Left kidney (tissue), 2 donors: ENCODE measurements around the gene KCNT1. TPM values are rescaled to one million over a fixed set of nuclear protein-coding genes. Genes with fewer than 3 reads are reported as not detected.
A peak's percentile ranks its signal among the peaks of the same experiment; 100 is the strongest.

Experiments
- DNase-seq: peaks from one replicate; pipeline ENCODE4 v3.0.0-alpha.2; 2013
- polyA plus RNA-seq: library from polyadenylated mRNA; unstranded; fragments of 120-200 nt; gene quantifications from one replicate; pipeline ENCODE4 v1.2.1, GENCODE V29; 2013; ENCODE audit not compliant: insufficient read length

The KCNT1 gene
- polyA plus RNA-seq, 1 donor = 0.08 TPM

- no peak for DNase-seq
Observed at GRCh38 chr9:135699440-135699839, 2.5 kb upstream of the KCNT1 start, which contains the start of gene SOHLH1. Gene SOHLH1 (minus strand): TSS chr9:135699481. CDS start chr9:135699467, 14 bp downstream.

- no peak for DNase-seq
Observed at GRCh38 chr9:135700525-135700924, 1.5 kb upstream of the KCNT1 start.

- DNase-seq = no peak
Observed at GRCh38 chr9:135701067-135701958, 672 bp upstream of the KCNT1 start.

GRCh38 chr9:135703726-135704125 is 1.7 kb downstream of the KCNT1 start:
- no peak for DNase-seq

GRCh38 chr9:135704483-135704882 is 2.5 kb downstream of the KCNT1 start:
- no peak for DNase-seq

GRCh38 chr9:135705376-135705775 is 3.4 kb downstream of the KCNT1 start:
- no peak for DNase-seq

GRCh38 chr9:135706288-135706687 is 4.3 kb downstream of the KCNT1 start:
- no peak for DNase-seq

GRCh38 chr9:135707252-135708138 is 5.5 kb downstream of the KCNT1 start:
- DNase-seq = no peak

- no peak for DNase-seq
Observed at GRCh38 chr9:135708164-135708563, 6.2 kb downstream of the KCNT1 start.

- no peak for DNase-seq
Observed at GRCh38 chr9:135711391-135711790, 9.4 kb downstream of the KCNT1 start.

GRCh38 chr9:135711881-135712280 is 9.9 kb downstream of the KCNT1 start:
- no peak for DNase-seq

GRCh38 chr9:135712613-135713295 is 10.8 kb downstream of the KCNT1 start:
- no peak for DNase-seq

- DNase-seq = peak; percentile 39
Observed at GRCh38 chr9:135714242-135715055, 12.5 kb downstream of the KCNT1 start.

- no peak for DNase-seq
Observed at GRCh38 chr9:135715056-135715595, 13.1 kb downstream of the KCNT1 start.

GRCh38 chr9:135716045-135716444 is 14.1 kb downstream of the KCNT1 start:
- DNase-seq = no peak

- DNase-seq = no peak
Observed at GRCh38 chr9:135717410-135717809, 15.4 kb downstream of the KCNT1 start.

GRCh38 chr9:135718616-135719015 is 16.6 kb downstream of the KCNT1 start:
- no peak for DNase-seq

GRCh38 chr9:135719472-135719871 is 17.5 kb downstream of the KCNT1 start:
- DNase-seq = no peak

GRCh38 chr9:135722365-135722764 is 20.4 kb downstream of the KCNT1 start:
- no peak for DNase-seq

GRCh38 chr9:135724186-135724787 is 22.3 kb downstream of the KCNT1 start:
- no peak for DNase-seq
